WTC11 (cell line): ENCODE measurements around the gene SMIM12. TPM values are rescaled to one million over a fixed set of nuclear protein-coding genes. Genes with fewer than 3 reads are reported as not detected.

Experiments used
- ATAC-seq: fragments of 200-7000 bp; cut with Tn5 transposase; 2 replicates; pipeline ENCODE4 v1.10.0; 2021; ENCODE audit warnings: mild to moderate bottlenecking, moderate library complexity
- CTCF ChIA-PET: fragments of 300-600 bp; sonication (Branson Sonifier 250); formaldehyde crosslinking; loops from one replicate; lab custom pipeline; 2021; ENCODE audit warnings: antibody characterized with exemption; lab: Charles Lee
- POLR2A ChIA-PET: fragments of 350-600 bp; sonication (Branson Sonifier 250); formaldehyde crosslinking; loops from one replicate; lab custom pipeline; 2021; ENCODE audit warnings: antibody characterized with exemption; lab: Charles Lee
- DNase-seq: peaks from one replicate; pipeline ENCODE4 v3.0.0; 2021; ENCODE audit warnings: low spot score
- H3K27ac Mint-ChIP-seq: 2 replicates; pipeline ENCODE4 v1.8.0; 2021; ENCODE audit warnings: mixed read lengths
- H3K27me3 Mint-ChIP-seq: 2 replicates; pipeline ENCODE4 v1.8.0; 2021; ENCODE audit warnings: low read depth, mild to moderate bottlenecking, moderate library complexity, mixed read lengths
- H3K36me3 Mint-ChIP-seq: 2 replicates; pipeline ENCODE4 v1.8.0; 2021; ENCODE audit warnings: mixed read lengths
- H3K4me1 Mint-ChIP-seq: 2 replicates; pipeline ENCODE4 v1.8.0; 2022; ENCODE audit warnings: mixed read lengths
- H3K4me3 Mint-ChIP-seq: 2 replicates; pipeline ENCODE4 v1.8.0; 2021; ENCODE audit warnings: mild to moderate bottlenecking, moderate library complexity, mixed read lengths
- H3K9me3 Mint-ChIP-seq: 2 replicates; pipeline ENCODE4 v1.8.0; 2021; ENCODE audit warnings: mixed read lengths
- EMX1 ChIP-seq: fragments of 250-450 bp; sonication (Bioruptor Pico); IDR thresholded peaks from 2 replicates; pipeline ENCODE4 v1.8.0; 2021; ENCODE audit warnings: mild to moderate bottlenecking
- JAZF1 ChIP-seq: fragments of 250-450 bp; sonication (Bioruptor Pico); IDR thresholded peaks from 2 replicates; pipeline ENCODE4 v1.9.0; 2021; ENCODE audit warnings: moderate library complexity, mild to moderate bottlenecking, inconsistent platforms
- NR2C2 ChIP-seq: sonication (generic); formaldehyde crosslinking; IDR thresholded peaks from 2 replicates; pipeline ENCODE4 v1.8.0; 2022; ENCODE audit warnings: mild to moderate bottlenecking, missing genetic modification reagents
- TEAD4 ChIP-seq: sonication (generic); formaldehyde crosslinking; IDR thresholded peaks from 2 replicates; pipeline ENCODE4 v1.8.0; 2022; ENCODE audit warnings: mild to moderate bottlenecking, missing genetic modification reagents
- TP53 ChIP-seq: sonication (generic); formaldehyde crosslinking; IDR thresholded peaks from 2 replicates; pipeline ENCODE4 v1.8.1; 2023; ENCODE audit warnings: mild to moderate bottlenecking, missing genetic modification reagents
- ZNF138 ChIP-seq: sonication (generic); formaldehyde crosslinking; conservative IDR thresholded peaks from 2 replicates; pipeline ENCODE4 v1.8.1; 2022; ENCODE audit warnings: mild to moderate bottlenecking, moderate library complexity, missing genetic modification reagents
- ZNF232 ChIP-seq: sonication (generic); formaldehyde crosslinking; IDR thresholded peaks from 2 replicates; pipeline ENCODE4 v1.8.0; 2022; ENCODE audit warnings: mild to moderate bottlenecking, missing genetic modification reagents
- ZNF317 ChIP-seq: sonication (generic); formaldehyde crosslinking; IDR thresholded peaks from 2 replicates; pipeline ENCODE4 v1.8.1; 2023; ENCODE audit warnings: low read depth, mild to moderate bottlenecking, moderate library complexity, missing genetic modification reagents, borderline replicate concordance
- total RNA-seq: library from RNA; stranded (reverse); gene quantifications from 3 replicates; pipeline ENCODE4 v1.2.3, GENCODE V29; 2021
- TF ChIP-seq, protein P1 (sequence below): sonication (generic); formaldehyde crosslinking; IDR thresholded peaks from 2 replicates; pipeline ENCODE4 v1.8.1; 2022; ENCODE audit warnings: low read depth, missing genetic modification reagents, borderline replicate concordance
- TF ChIP-seq, protein P2 (sequence below): sonication (generic); formaldehyde crosslinking; IDR thresholded peaks from 2 replicates; pipeline ENCODE4 v1.8.0; 2022; ENCODE audit warnings: mild to moderate bottlenecking, missing genetic modification reagents
- TF ChIP-seq, protein P3 (sequence below): sonication (generic); formaldehyde crosslinking; IDR thresholded peaks from 2 replicates; pipeline ENCODE4 v1.8.1; 2022; ENCODE audit warnings: missing genetic modification reagents, borderline replicate concordance
- TF ChIP-seq, protein P4 (sequence below): sonication (generic); formaldehyde crosslinking; IDR thresholded peaks from 2 replicates; pipeline ENCODE4 v1.8.0; 2022; ENCODE audit warnings: mild to moderate bottlenecking, missing genetic modification reagents
- TF ChIP-seq, protein P5 (sequence below): sonication (generic); formaldehyde crosslinking; conservative IDR thresholded peaks from 2 replicates; pipeline ENCODE4 v1.8.1; 2023; ENCODE audit warnings: mild to moderate bottlenecking, low read depth, missing genetic modification reagents, moderate library complexity
- TF ChIP-seq, protein P6 (sequence below): fragments of 250-450 bp; sonication (Bioruptor Pico); IDR thresholded peaks from 2 replicates; pipeline ENCODE4 v1.9.0; 2021; ENCODE audit warnings: mild to moderate bottlenecking
- TF ChIP-seq, protein P7 (sequence below): fragments of 250-450 bp; sonication (Bioruptor Pico); IDR thresholded peaks from 2 replicates; pipeline ENCODE4 v1.9.0; 2021; ENCODE audit warnings: moderate library complexity, mild to moderate bottlenecking, inconsistent platforms, borderline replicate concordance
- TF ChIP-seq, protein P8 (sequence below): sonication (generic); formaldehyde crosslinking; IDR thresholded peaks from 2 replicates; pipeline ENCODE4 v1.8.1; 2023; ENCODE audit warnings: mild to moderate bottlenecking, missing genetic modification reagents, moderate library complexity
- TF ChIP-seq, protein P9 (sequence below): sonication (generic); formaldehyde crosslinking; IDR thresholded peaks from 2 replicates; pipeline ENCODE4 v1.8.1; 2023; ENCODE audit warnings: mild to moderate bottlenecking, missing genetic modification reagents, borderline replicate concordance
- TF ChIP-seq, protein P10 (sequence below): sonication (generic); formaldehyde crosslinking; IDR thresholded peaks from 2 replicates; pipeline ENCODE4 v1.8.0; 2023; ENCODE audit warnings: missing genetic modification reagents, mild to moderate bottlenecking, borderline replicate concordance

Gene SMIM12
- total RNA-seq, 1 experiment from 2014 or later = 34.6 TPM

DNA sequence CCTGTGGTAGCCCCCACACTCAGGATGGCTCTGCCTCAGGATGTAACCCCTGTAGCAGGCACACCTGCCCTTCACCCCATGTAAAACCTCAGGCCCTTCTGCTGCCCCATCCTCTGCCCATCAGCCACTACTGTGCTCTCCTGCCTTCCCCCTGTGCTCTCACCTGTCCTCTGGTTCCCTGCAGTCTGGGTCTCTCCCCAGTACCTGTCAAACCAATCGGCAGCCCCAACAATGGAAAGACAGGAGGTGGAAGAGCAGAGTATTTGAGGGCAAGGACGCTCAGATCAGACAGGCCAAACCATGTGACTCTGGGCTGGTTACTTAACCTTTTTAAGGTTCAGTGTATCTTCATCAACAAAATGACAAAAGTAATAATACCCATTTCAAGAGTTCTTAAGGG, 30.9 kb downstream of the SMIM12 start:
- Mint-ChIP-seq H3K27me3 (no peaks in the 10 kb centered on the region), H3K27ac (no peak overlapping the region), H3K4me3 (no peak overlapping the region), H3K36me3 (no peaks in the 10 kb centered on the region), H3K9me3 (no peaks in the 10 kb centered on the region), H3K4me1 (no peaks in the 10 kb centered on the region)
- ChIA-PET CTCF (interaction anchor here (1.8 to 2.1 kb wide), 2 partner anchors 24 to 42 kb away, joined by 6 to 8 read pairs; no protein-coding TSS in a partner anchor), POLR2A (no interaction called here)
- ATAC-seq (no peak), DNase-seq (no peak)
- TF ChIP-seq, protein P1, sequence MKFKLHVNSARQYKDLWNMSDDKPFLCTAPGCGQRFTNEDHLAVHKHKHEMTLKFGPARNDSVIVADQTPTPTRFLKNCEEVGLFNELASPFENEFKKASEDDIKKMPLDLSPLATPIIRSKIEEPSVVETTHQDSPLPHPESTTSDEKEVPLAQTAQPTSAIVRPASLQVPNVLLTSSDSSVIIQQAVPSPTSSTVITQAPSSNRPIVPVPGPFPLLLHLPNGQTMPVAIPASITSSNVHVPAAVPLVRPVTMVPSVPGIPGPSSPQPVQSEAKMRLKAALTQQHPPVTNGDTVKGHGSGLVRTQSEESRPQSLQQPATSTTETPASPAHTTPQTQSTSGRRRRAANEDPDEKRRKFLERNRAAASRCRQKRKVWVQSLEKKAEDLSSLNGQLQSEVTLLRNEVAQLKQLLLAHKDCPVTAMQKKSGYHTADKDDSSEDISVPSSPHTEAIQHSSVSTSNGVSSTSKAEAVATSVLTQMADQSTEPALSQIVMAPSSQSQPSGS (CRISPR knock-in tag) = no peak
- TF ChIP-seq, protein P2, sequence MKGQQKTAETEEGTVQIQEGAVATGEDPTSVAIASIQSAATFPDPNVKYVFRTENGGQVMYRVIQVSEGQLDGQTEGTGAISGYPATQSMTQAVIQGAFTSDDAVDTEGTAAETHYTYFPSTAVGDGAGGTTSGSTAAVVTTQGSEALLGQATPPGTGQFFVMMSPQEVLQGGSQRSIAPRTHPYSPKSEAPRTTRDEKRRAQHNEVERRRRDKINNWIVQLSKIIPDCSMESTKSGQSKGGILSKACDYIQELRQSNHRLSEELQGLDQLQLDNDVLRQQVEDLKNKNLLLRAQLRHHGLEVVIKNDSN = no peak
- TF ChIP-seq, protein P3, sequence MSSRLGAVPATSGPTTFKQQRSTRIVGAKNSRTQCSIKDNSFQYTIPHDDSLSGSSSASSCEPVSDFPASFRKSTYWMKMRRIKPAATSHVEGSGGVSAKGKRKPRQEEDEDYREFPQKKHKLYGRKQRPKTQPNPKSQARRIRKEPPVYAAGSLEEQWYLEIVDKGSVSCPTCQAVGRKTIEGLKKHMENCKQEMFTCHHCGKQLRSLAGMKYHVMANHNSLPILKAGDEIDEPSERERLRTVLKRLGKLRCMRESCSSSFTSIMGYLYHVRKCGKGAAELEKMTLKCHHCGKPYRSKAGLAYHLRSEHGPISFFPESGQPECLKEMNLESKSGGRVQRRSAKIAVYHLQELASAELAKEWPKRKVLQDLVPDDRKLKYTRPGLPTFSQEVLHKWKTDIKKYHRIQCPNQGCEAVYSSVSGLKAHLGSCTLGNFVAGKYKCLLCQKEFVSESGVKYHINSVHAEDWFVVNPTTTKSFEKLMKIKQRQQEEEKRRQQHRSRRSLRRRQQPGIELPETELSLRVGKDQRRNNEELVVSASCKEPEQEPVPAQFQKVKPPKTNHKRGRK (CRISPR knock-in tag) = no peak
- no peak for TF ChIP-seq TEAD4 (CRISPR knock-in tag)
- TF ChIP-seq ZNF317 = no peak
- TF ChIP-seq, protein P4, sequence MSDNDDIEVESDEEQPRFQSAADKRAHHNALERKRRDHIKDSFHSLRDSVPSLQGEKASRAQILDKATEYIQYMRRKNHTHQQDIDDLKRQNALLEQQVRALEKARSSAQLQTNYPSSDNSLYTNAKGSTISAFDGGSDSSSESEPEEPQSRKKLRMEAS (CRISPR knock-in tag) = no peak
- no peak for TF ChIP-seq TP53
- TF ChIP-seq JAZF1 = no peak
- no peak for TF ChIP-seq ZNF232 (CRISPR knock-in tag)
- TF ChIP-seq, protein P5, sequence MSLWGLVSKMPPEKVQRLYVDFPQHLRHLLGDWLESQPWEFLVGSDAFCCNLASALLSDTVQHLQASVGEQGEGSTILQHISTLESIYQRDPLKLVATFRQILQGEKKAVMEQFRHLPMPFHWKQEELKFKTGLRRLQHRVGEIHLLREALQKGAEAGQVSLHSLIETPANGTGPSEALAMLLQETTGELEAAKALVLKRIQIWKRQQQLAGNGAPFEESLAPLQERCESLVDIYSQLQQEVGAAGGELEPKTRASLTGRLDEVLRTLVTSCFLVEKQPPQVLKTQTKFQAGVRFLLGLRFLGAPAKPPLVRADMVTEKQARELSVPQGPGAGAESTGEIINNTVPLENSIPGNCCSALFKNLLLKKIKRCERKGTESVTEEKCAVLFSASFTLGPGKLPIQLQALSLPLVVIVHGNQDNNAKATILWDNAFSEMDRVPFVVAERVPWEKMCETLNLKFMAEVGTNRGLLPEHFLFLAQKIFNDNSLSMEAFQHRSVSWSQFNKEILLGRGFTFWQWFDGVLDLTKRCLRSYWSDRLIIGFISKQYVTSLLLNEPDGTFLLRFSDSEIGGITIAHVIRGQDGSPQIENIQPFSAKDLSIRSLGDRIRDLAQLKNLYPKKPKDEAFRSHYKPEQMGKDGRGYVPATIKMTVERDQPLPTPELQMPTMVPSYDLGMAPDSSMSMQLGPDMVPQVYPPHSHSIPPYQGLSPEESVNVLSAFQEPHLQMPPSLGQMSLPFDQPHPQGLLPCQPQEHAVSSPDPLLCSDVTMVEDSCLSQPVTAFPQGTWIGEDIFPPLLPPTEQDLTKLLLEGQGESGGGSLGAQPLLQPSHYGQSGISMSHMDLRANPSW (CRISPR knock-in tag) = no peak
- TF ChIP-seq, protein P6, sequence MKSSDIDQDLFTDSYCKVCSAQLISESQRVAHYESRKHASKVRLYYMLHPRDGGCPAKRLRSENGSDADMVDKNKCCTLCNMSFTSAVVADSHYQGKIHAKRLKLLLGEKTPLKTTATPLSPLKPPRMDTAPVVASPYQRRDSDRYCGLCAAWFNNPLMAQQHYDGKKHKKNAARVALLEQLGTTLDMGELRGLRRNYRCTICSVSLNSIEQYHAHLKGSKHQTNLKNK (CRISPR knock-in tag) = no peak
- TF ChIP-seq, protein P7, sequence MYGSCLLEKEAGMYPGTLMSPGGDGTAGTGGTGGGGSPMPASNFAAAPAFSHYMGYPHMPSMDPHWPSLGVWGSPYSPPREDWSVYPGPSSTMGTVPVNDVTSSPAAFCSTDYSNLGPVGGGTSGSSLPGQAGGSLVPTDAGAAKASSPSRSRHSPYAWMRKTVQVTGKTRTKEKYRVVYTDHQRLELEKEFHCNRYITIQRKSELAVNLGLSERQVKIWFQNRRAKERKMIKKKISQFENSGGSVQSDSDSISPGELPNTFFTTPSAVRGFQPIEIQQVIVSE (CRISPR knock-in tag) = no peak
- no peak for TF ChIP-seq NR2C2 (CRISPR knock-in tag)
- no peak for TF ChIP-seq ZNF138 (CRISPR knock-in tag)
- TF ChIP-seq, protein P8, sequence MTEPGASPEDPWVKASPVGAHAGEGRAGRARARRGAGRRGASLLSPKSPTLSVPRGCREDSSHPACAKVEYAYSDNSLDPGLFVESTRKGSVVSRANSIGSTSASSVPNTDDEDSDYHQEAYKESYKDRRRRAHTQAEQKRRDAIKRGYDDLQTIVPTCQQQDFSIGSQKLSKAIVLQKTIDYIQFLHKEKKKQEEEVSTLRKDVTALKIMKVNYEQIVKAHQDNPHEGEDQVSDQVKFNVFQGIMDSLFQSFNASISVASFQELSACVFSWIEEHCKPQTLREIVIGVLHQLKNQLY = no peak
- TF ChIP-seq, protein P9, sequence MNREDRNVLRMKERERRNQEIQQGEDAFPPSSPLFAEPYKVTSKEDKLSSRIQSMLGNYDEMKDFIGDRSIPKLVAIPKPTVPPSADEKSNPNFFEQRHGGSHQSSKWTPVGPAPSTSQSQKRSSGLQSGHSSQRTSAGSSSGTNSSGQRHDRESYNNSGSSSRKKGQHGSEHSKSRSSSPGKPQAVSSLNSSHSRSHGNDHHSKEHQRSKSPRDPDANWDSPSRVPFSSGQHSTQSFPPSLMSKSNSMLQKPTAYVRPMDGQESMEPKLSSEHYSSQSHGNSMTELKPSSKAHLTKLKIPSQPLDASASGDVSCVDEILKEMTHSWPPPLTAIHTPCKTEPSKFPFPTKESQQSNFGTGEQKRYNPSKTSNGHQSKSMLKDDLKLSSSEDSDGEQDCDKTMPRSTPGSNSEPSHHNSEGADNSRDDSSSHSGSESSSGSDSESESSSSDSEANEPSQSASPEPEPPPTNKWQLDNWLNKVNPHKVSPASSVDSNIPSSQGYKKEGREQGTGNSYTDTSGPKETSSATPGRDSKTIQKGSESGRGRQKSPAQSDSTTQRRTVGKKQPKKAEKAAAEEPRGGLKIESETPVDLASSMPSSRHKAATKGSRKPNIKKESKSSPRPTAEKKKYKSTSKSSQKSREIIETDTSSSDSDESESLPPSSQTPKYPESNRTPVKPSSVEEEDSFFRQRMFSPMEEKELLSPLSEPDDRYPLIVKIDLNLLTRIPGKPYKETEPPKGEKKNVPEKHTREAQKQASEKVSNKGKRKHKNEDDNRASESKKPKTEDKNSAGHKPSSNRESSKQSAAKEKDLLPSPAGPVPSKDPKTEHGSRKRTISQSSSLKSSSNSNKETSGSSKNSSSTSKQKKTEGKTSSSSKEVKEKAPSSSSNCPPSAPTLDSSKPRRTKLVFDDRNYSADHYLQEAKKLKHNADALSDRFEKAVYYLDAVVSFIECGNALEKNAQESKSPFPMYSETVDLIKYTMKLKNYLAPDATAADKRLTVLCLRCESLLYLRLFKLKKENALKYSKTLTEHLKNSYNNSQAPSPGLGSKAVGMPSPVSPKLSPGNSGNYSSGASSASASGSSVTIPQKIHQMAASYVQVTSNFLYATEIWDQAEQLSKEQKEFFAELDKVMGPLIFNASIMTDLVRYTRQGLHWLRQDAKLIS (CRISPR knock-in tag) = no peak
- TF ChIP-seq, protein P10, sequence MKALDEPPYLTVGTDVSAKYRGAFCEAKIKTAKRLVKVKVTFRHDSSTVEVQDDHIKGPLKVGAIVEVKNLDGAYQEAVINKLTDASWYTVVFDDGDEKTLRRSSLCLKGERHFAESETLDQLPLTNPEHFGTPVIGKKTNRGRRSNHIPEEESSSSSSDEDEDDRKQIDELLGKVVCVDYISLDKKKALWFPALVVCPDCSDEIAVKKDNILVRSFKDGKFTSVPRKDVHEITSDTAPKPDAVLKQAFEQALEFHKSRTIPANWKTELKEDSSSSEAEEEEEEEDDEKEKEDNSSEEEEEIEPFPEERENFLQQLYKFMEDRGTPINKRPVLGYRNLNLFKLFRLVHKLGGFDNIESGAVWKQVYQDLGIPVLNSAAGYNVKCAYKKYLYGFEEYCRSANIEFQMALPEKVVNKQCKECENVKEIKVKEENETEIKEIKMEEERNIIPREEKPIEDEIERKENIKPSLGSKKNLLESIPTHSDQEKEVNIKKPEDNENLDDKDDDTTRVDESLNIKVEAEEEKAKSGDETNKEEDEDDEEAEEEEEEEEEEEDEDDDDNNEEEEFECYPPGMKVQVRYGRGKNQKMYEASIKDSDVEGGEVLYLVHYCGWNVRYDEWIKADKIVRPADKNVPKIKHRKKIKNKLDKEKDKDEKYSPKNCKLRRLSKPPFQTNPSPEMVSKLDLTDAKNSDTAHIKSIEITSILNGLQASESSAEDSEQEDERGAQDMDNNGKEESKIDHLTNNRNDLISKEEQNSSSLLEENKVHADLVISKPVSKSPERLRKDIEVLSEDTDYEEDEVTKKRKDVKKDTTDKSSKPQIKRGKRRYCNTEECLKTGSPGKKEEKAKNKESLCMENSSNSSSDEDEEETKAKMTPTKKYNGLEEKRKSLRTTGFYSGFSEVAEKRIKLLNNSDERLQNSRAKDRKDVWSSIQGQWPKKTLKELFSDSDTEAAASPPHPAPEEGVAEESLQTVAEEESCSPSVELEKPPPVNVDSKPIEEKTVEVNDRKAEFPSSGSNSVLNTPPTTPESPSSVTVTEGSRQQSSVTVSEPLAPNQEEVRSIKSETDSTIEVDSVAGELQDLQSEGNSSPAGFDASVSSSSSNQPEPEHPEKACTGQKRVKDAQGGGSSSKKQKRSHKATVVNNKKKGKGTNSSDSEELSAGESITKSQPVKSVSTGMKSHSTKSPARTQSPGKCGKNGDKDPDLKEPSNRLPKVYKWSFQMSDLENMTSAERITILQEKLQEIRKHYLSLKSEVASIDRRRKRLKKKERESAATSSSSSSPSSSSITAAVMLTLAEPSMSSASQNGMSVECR (CRISPR knock-in tag) = no peak
- no peak for TF ChIP-seq EMX1
